Endothelial cell of umbilical vein (primary cell): ENCODE measurements around the gene ZNF598. TPM values are rescaled to one million over a fixed set of nuclear protein-coding genes. Genes with fewer than 3 reads are reported as not detected.

Experiments used
- BruUV-seq: library from RNA; stranded (reverse); fragments of 400-500 nt; replicated peaks from 2 replicates; lab custom pipeline; 2021; lab: Mats Ljungman, UMichigan
- CTCF ChIA-PET: fragments of 300-600, 350-600 bp; sonication (Branson Sonifier 250); formaldehyde crosslinking; loops from one replicate; lab custom pipeline; 2021; ENCODE audit warnings: antibody characterized with exemption, inconsistent platforms; lab: Charles Lee
- POLR2A ChIA-PET: fragments of 300-600, 350-600 bp; sonication (Branson Sonifier 250); formaldehyde crosslinking; loops from one replicate; lab custom pipeline; 2021; ENCODE audit warnings: antibody characterized with exemption, inconsistent platforms; lab: Charles Lee
- DNase-seq: peaks from one replicate; pipeline ENCODE4 v3.0.0-alpha.2; 2011; ENCODE audit warnings: low read depth, low spot score
- FAIRE-seq: peaks from 2 replicates; lab custom pipeline; 2011; peaks lifted over from hg19 to GRCh38; lab: Jason Lieb, UNC
- H2AFZ ChIP-seq: 2 replicates; pipeline ENCODE4 v1.6.0; 2012; ENCODE audit warnings: low read depth, low read length, control low read depth, inconsistent platforms
- H3K27ac ChIP-seq: 2 replicates; pipeline ENCODE4 v1.5.1; 2011; ENCODE audit warnings: low read depth, mild to moderate bottlenecking, control low read depth, low read length, moderate library complexity; ENCODE audit not compliant: insufficient read depth
- H3K27me3 ChIP-seq, 2 experiments: 2 replicates each; pipeline versions ENCODE4 v1.6.0 to v1.6.1; 2011; ENCODE audit warnings: low read length in 2 of 2, mixed read lengths in 1 of 2; ENCODE audit not compliant: control insufficient read depth in 2 of 2, insufficient read depth in 2 of 2
- H3K36me3 ChIP-seq, 2 experiments: 2 replicates in 1 of 2; 3 replicates in 1 of 2; pipeline ENCODE4 v1.5.1; 2011; ENCODE audit warnings: low read length in 2 of 2, mild to moderate bottlenecking in 1 of 2, moderate library complexity in 1 of 2; ENCODE audit not compliant: control insufficient read depth in 2 of 2, insufficient read depth in 2 of 2; ENCODE audit errors: extremely low read depth in 1 of 2
- H3K4me1 ChIP-seq: 3 replicates; pipeline ENCODE4 v1.5.1; 2011; ENCODE audit warnings: mild to moderate bottlenecking, low read length; ENCODE audit not compliant: control insufficient read depth, insufficient read depth; ENCODE audit errors: extremely low read depth
- H3K4me2 ChIP-seq: 2 replicates; pipeline ENCODE4 v1.6.1; 2011; ENCODE audit warnings: low read length, control low read depth, mixed read lengths; ENCODE audit not compliant: insufficient read depth
- H3K4me3 ChIP-seq, 3 experiments: fragments of 200-600 bp in 1 of 3; sonication (generic), shearing (Covaris generic) in 1 of 3; replicated peaks in 1 of 3; 2 replicates each; pipeline ENCODE4 v1.5.1; 2011 to 2016; ENCODE audit warnings: control low read depth in 3 of 3, low read length in 3 of 3, mild to moderate bottlenecking in 2 of 3, inconsistent platforms in 1 of 3, low read depth in 1 of 3, moderate library complexity in 1 of 3; ENCODE audit not compliant: insufficient read depth in 1 of 3
- H3K79me2 ChIP-seq: 2 replicates; pipeline ENCODE4 v1.6.0; 2012; ENCODE audit warnings: low read length, inconsistent platforms; ENCODE audit not compliant: control insufficient read depth, insufficient read depth
- H3K9ac ChIP-seq: replicated peaks from 2 replicates; pipeline ENCODE3; 2011; ENCODE audit warnings: low read length, control low read depth; ENCODE audit not compliant: insufficient read depth; ENCODE audit errors: extremely low read depth
- H3K9me1 ChIP-seq: replicated peaks from 3 replicates; pipeline ENCODE4 v1.6.0; 2011; ENCODE audit warnings: mild to moderate bottlenecking, low read length; ENCODE audit not compliant: control insufficient read depth, insufficient read depth; ENCODE audit errors: extremely low read depth
- H3K9me3 ChIP-seq: replicated peaks from 2 replicates; pipeline ENCODE4 v1.5.1; 2012; ENCODE audit warnings: low read length, inconsistent platforms; ENCODE audit not compliant: control insufficient read depth, insufficient read depth
- H4K20me1 ChIP-seq: replicated peaks from 2 replicates; pipeline ENCODE3; 2011; ENCODE audit warnings: mild to moderate bottlenecking, low read length; ENCODE audit not compliant: control insufficient read depth, insufficient read depth; ENCODE audit errors: extremely low read depth
- EZH2 ChIP-seq: IDR thresholded peaks from 2 replicates; pipeline ENCODE4 v1.6.1; 2012; ENCODE audit warnings: borderline replicate concordance, low read depth, mild to moderate bottlenecking, moderate library complexity, low read length, inconsistent platforms; ENCODE audit not compliant: severe bottlenecking
- FOS ChIP-seq: IDR thresholded peaks from 2 replicates; pipeline ENCODE4 v1.6.1; 2011; ENCODE audit warnings: mild to moderate bottlenecking, low read length, moderate library complexity, borderline replicate concordance; ENCODE audit not compliant: insufficient read depth
- GATA2 ChIP-seq: IDR thresholded peaks from 2 replicates; pipeline ENCODE4 v1.7.0; 2011; ENCODE audit warnings: low read depth, mild to moderate bottlenecking, moderate library complexity, mixed read lengths, low read length; ENCODE audit not compliant: insufficient read length, insufficient read depth
- JUN ChIP-seq: IDR thresholded peaks from 2 replicates; pipeline ENCODE4 v1.6.1; 2011; ENCODE audit warnings: borderline replicate concordance, low read depth; ENCODE audit not compliant: insufficient read length, insufficient read depth
- MAX ChIP-seq: IDR thresholded peaks from 2 replicates; pipeline ENCODE4 v1.6.1; 2011; ENCODE audit not compliant: insufficient read depth, insufficient read length
- MYC ChIP-seq: IDR thresholded peaks from one replicate; pipeline ENCODE4 v1.6.1; 2011; ENCODE audit warnings: mild to moderate bottlenecking, low read depth, low read length
- POLR2A ChIP-seq: IDR thresholded peaks from 2 replicates; pipeline ENCODE4 v1.6.1; 2012; ENCODE audit warnings: low read depth, mild to moderate bottlenecking, control low read depth, low read length
- POLR2AphosphoS5 ChIP-seq: IDR thresholded peaks from 2 replicates; pipeline ENCODE4 v1.6.1; 2012; ENCODE audit warnings: low read depth, mild to moderate bottlenecking, control low read depth, low read length, moderate library complexity; ENCODE audit not compliant: insufficient read depth
- dilution Hi-C: fragments of 300-500 bp; cut with MboI; formaldehyde crosslinking; loops from one replicate; pipeline ENCODE4 v1.15.0; 2019; ENCODE audit warnings: low sequenced_read_pairs; ENCODE audit not compliant: extremely low pct_ligation_motif_present
- intact Hi-C: fragments of 100-400 bp; cut with micrococcal nuclease; formaldehyde crosslinking; loops from one replicate; pipeline ENCODE4 v1.10.0; 2022
- polyA plus RNA-seq, 4 experiments: library from polyadenylated mRNA; depleted of rRNA in 3 of 4; stranded (reverse) in 3 of 4; unstranded in 1 of 4; fragments of >200 nt; gene quantifications; 2 replicates each; pipeline versions ENCODE4 v1.2.1 to v1.2.3, GENCODE V29; 2011 to 2012; ENCODE audit warnings: missing spikeins in 1 of 4
- total RNA-seq: library from RNA; stranded (reverse); gene quantifications from 2 replicates; pipeline ENCODE4 v1.2.3, GENCODE V29; 2021
- TF ChIP-seq, protein P1 (sequence below), 2 donors: IDR thresholded peaks; 1 replicate in 1 of 2; 2 replicates in 1 of 2; pipeline ENCODE4 v1.5.1; 2011; ENCODE audit warnings: low read length in 2 of 2, mild to moderate bottlenecking in 2 of 2, moderate library complexity in 2 of 2, control low read depth in 1 of 2, inconsistent platforms in 1 of 2, low read depth in 1 of 2; ENCODE audit not compliant: insufficient read depth in 1 of 2; ENCODE audit errors: extremely low read depth in 1 of 2

The ZNF598 gene
- total and polyA plus RNA-seq, 2 donors (not counting 3 experiments of a cell fraction or from before 2014, with no cell fraction given), result 43.3 to 67.0 TPM

DNA sequence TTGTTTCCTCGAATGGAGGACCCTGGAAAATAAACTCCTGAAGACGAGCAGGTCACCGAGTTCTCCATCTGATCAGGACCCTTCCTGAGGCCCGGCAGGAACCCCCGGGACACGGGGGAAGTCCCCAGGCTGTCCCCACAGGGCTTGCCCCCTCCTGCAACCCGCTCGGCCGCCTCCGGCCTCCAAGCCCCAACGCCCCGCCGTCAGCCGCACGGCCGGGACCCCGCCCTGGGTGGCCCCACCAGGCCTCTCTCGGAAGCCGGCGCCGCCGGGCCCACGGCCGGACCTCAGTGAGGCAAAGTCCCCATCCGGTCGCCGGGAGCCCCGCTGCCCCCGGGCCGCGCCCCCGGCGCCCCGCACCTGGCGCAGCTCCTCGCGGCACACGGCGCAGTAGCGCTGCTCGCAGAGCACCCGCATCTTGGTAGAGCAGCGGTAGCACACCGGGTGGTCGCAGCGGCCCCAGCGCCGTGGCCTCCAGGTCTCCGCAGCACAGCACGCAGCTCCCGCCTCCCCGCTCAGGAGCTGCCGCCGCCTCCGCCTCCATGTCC lies 383 bp downstream of the ZNF598 start:
- BruUV-seq, result no TSS peak
- Histone ChIP-seq H4K20me1 (no peaks in the 10 kb centered on the region), H3K9me1 (no peaks in the 10 kb centered on the region), H3K79me2 (peaks cover 55% of the 10 kb centered on the region), H3K9ac (peak overlapping the region; percentile 89), H3K27ac (peak overlapping the region; percentile 82), H3K4me2 (peak overlapping the region; percentile 92), H3K4me3 (peak overlapping the region; percentile 71 to 76 (median 72)), H3K9me3 (no peaks in the 10 kb centered on the region), H3K4me1 (peaks cover 44% of the 10 kb centered on the region), H2AFZ (peak overlapping the region; percentile 15), H3K36me3 (no peaks in the 10 kb centered on the region), H3K27me3 (no peaks in the 10 kb centered on the region)
- intact Hi-C loops, result loop anchor here (2.0 kb wide), 1 partner anchor 44 kb away; the partner anchor contains the start of gene RPS2
- CTCF ChIA-PET, result interaction anchor here (1.6 to 2.7 kb wide), 2 partner anchors 13 to 131 kb away, joined by 10 to 28 read pairs; no protein-coding TSS in a partner anchor
- dilution Hi-C loops, result no loop called here
- POLR2A ChIA-PET, result interaction anchor here (0.6 kb wide), 1 partner anchor 15 kb away, joined by 4 read pairs; no protein-coding TSS in a partner anchor
- FAIRE-seq (no peak), DNase-seq (peak; percentile 26)
- TF ChIP-seq MYC (no peak), MAX (no peak), EZH2 (no peak), POLR2AphosphoS5 (no peak), FOS (no peak), GATA2 (no peak), JUN (no peak), POLR2A (no peak)
- TF ChIP-seq, protein P1, sequence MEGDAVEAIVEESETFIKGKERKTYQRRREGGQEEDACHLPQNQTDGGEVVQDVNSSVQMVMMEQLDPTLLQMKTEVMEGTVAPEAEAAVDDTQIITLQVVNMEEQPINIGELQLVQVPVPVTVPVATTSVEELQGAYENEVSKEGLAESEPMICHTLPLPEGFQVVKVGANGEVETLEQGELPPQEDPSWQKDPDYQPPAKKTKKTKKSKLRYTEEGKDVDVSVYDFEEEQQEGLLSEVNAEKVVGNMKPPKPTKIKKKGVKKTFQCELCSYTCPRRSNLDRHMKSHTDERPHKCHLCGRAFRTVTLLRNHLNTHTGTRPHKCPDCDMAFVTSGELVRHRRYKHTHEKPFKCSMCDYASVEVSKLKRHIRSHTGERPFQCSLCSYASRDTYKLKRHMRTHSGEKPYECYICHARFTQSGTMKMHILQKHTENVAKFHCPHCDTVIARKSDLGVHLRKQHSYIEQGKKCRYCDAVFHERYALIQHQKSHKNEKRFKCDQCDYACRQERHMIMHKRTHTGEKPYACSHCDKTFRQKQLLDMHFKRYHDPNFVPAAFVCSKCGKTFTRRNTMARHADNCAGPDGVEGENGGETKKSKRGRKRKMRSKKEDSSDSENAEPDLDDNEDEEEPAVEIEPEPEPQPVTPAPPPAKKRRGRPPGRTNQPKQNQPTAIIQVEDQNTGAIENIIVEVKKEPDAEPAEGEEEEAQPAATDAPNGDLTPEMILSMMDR (IDR thresholded peaks at IDR 0.05; ENCODE audit: extremely low read depth in 1 of 2, insufficient read depth in 1 of 2, low read depth in 1 of 2, low read length in 2 of 2), result no peak
